ENCODE data around the gene ARHGAP10.
"Not testable (repeated sequence)": the region's sequence is repeated elsewhere in the genome, so short reads cannot be mapped to it uniquely, and the experiment has no call there.

The ARHGAP10 gene

DNA sequence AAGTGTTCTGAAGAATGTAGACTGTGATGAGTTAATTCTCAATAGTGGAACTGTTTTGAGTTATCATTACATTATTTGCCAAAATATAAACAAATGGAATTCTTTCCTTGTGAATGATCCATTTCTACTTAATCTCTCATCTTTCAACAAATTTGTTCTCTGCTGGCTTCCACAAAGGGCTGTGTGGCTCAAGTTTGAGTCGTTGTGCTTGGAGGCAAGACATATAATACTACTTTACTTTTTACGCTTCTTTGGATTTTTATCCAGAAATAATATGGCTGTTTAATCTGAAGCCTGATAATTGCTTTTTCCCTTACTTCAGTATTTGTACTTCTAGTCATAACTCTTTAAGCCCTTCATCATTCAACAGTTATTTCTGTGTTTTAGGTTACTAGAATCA is 169.5 kb downstream of the ARHGAP10 start:
- DNase-seq (ENCODE audit: low read depth in 2 of 2), result no peak

DNA sequence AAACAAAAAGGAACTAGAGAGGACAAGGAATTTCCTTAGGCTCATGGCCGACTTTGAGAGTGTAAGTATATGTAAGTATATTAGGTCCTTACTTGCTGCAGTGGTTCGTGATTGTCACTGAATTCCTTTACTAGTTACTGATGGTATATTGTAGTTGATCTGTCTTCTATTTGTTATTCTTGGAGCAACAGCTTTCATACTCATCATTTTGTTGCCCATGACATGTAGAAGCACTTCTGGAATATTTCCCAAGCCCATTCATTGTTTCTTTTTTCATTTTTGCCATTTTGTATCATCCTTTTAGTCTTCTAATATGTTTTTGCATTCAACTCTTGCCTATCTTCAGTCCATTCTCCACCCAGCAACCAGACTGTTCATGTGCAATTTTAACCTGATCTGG is 170.0 kb downstream of the ARHGAP10 start:
- no peak for DNase-seq (ENCODE audit: low read depth in 2 of 2)

DNA sequence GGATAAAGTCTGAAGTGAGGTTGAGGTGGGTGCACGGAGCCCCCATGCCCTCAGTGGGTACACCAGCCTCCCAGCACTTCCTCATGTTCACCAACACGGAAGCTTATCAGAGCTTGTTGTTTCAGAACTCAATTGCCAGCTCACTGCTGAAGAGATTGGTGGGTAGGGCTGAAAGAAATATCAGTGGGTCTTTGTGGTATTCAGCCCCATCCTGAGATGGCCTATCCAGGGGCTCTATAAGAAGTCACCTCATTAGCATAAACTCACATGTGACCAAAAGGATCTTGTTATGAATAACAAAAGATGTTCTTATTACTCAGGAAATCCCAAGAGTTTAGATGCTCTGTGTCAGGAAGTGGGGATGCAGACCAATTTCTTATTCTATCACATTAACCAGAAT is 177.3 kb downstream of the ARHGAP10 start:
- no peak for DNase-seq (ENCODE audit: low read depth in 2 of 2)

DNA sequence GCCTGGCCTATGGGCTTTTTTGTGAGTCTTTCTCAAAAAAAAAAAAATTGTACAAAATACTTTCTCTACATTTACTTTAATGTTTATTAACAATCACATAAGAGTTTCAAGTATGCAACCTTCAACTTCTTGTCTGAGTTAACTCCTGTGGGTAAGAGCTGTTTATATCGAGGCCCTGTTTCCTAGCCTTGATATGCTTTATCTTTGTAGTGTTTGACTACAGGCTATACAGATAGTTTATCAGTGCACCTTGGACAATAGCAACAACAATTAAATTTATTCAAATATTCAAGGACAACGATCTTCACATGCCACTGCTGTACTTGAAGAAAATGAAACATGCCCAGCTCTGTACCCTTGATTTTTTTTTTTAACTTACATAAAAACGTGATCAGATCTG is 178.4 kb downstream of the ARHGAP10 start:
- DNase-seq (ENCODE audit: low read depth in 2 of 2), result no peak

DNA sequence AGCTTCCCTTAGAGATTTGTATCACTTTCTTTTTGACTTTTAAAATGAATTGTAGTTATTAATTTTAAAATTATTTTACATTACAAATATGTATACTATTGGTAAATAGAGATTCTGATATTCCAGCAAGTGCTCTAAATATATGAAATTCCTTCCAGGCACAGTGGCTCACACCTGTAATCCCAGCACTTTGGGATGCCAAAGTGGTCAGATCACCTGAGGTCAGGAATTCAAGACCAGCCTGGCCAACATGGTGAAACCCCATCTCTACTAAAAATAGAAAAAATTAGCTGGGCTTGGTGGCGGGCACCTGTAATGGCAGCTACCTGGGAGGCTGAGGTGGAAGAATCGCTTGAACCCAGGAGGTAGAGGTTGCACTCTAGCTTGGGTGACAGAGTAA is 180.2 kb downstream of the ARHGAP10 start:
- DNase-seq (ENCODE audit: low read depth in 2 of 2), result not testable (repeated sequence)

DNA sequence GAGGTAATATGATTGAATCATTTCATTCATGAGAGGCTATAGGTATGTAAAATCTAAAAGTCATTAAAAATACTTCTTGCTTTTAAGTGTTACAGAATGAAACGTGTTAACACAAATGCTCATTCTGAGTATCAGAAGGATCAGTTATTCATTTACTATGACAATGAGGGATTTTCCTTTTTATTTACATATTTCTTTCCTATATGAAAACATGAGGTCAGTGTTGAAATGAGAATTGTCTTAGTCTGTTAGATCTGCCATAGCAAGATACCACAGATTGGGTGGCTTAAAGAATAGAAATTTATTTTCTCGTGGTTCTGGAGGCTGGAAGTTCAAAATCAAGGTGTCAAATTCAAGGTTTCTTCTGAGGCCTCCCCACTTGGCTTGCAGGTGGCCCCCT is 181.2 kb downstream of the ARHGAP10 start:
- no peak for DNase-seq (ENCODE audit: low read depth in 2 of 2)

DNA sequence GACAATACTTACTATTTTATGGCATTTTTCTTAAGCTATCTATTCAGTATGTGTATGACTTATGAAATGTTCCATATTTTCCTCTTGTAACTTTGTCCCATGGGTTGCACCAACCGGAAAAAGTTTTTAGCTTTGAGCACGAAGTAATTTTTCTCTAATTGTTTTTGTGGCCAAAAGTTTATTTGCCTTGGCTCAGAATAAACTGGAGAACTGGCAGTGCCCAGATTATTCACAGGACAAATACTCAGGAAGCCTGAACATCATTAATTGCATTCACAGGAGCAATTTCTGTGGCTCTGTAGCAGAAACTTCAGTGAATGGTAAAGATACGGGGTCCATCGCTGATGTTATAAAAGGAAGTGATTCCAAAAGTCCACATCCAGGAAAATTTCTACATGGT is 184.5 kb downstream of the ARHGAP10 start:
- no peak for DNase-seq (ENCODE audit: low read depth in 2 of 2)

DNA sequence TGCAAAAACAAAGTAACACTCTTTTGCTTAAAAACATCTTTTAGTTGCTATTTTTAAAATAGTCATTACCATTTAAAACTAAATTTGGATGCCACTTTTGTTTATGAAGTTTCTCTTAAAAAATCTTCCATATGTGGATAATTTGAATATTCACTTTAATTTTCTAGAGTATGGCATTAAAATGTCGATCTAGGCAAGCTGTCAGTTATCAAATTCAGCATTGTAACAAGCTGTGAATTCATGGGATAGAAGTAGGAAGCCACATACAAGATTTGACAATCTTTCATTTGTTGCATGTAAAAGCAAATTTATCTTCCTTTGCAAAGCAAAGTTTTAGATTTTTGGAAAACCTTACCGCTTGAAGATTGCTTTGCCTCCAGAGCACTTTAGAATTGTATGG is 191.5 kb downstream of the ARHGAP10 start:
- no peak for DNase-seq (ENCODE audit: low read depth in 2 of 2)

DNA sequence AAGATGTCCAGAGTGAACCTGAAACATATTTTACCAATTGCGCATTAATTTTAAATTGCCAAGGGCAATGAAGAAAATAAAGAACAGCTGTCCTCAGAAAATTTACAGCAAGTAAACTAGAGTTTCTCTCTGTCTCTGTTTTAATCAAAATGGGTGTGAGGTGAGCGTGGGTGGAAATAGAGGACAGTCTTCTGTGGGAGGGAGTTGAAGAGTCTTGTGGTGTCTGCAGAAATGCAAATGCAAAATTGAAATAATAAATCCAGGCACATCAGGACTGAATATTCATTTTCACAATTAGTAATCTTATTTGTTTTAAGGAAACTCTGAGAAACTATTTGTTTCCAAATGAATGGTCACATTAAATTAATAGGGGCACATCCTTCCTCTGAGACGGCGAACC is 192.0 kb downstream of the ARHGAP10 start:
- DNase-seq (ENCODE audit: low read depth in 2 of 2), result no peak

DNA sequence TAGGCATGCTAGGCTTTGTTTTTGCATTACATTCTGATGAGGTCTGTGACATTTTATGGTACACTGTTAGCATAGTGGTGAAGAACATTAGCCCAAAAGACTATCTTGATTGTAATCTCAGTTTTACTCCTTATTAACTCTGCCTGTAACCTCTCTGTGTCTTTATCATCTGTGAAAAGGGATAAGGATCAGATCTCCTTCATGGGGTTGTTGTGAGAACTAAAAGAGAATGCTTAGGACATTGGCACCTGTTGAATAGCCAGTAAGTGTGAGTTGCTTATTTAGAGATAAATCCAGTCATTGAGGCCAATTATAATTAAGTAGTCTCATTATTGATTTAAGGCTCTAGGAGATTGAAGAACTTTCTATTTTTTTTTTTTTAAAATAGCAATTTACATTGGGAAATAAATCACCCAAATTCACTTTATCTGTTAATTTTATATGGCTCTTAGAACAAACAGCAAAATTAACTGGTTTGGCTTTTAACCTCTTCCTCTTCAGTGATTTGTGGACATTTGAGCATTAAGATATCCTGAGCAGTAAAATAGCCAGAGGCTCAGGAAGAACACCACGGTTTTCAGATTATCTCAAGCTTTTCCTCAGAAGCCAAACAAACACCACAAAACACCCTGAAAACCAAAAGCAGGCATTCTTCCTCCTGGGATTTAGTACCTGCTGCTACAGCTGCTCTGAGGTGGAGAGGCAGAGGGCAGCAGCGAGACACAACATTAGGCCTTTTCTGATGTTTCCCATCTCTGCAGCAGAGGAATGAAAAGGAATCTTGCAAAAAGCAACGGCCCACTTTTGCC is 192.9 kb downstream of the ARHGAP10 start:
- DNase-seq (ENCODE audit: low read depth in 2 of 2), result no peak

DNA sequence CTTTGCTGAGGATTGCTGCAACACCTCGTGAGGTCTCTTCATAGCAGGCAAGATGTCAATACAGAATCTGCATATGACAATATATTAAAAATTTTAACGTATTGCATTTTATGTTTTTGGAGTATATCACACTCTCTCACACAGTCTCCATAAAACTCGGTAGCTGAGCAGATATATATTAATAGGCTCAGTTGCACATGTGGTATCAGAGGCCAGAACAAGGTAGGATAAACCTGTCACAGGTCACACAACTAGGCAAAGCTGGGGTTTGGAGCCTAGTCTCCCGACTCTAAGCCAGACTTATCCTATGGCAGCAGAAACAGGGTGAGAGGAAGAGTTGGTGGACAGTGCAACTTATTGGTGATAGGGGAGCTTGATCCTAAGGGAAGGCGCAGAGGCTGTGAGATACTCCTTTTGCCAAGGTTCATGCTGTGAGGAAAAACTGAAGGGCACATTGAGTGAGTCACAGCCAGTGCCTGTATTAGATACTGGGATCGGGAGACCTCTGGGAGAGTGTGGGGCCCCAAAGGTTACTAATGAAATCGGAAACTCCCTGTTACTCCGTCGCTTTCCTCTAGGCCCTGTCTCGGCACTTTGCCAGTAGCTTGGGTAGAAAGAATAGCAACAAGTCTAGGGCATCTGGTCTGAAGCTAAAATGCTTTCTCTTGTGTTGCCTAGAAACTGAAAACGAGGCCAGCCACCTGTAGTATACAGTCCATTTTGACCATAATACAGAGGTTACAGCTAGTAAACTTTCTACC is 195.7 kb downstream of the ARHGAP10 start:
- DNase-seq (ENCODE audit: low read depth in 2 of 2), result no peak

DNA sequence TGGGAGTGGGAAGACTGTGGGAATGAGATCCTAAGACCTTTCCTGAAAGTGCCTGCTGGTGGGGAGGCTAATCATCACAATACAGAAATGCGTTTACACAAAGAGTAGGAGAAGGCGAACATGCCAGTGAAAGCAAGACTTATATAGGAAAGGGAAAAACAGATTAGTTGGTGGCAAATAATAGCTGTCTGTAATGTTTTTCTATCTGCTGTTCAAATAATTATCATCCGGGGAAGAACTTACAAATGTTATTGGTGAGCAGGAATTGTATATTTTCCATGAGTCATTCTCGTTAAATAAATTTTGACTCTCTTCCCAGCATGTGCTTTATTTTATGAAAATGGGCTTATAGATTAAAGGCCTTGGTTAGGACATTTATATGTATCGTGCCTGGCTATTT is 196.5 kb downstream of the ARHGAP10 start:
- DNase-seq (ENCODE audit: low read depth in 2 of 2), result no peak

DNA sequence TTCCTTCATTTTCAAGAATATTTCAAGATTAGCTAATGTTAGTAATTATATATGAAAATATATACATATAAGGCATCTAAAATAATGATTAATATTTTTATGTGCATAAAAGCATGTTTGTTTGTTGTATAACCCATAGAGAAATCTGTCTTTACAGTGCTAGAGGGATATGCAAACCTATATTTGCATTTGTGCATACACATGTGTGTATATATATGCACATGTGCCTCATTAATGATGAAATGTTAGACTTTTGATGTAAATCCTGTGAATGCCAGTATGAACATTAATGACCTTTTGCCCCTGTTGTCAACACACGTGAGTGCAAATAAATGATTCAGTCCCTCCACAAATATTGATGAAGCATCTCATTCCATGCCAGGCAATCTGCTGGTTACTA is 197.9 kb downstream of the ARHGAP10 start:
- no peak for DNase-seq (ENCODE audit: low read depth in 2 of 2)

DNA sequence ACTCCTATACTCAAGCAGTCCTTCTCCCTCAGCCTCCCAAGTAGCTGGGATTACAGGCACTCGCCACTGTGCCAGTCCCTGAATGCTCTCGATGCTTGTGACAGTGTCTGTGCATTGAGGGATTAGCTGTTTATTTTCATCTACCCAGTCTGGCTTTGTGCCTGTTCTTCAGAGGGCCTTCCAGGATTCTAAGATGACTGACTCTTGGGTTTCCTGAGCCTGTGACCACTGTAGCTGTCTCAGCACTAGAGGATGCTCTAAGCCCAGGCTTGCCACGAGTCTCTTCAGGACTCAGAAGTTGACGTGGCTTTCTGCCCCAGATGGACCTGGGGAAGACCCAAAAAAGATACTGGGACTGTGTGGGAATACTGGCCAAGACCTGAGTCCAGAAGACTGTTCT is 201.4 kb downstream of the ARHGAP10 start:
- DNase-seq (ENCODE audit: low read depth in 2 of 2), result no peak

DNA sequence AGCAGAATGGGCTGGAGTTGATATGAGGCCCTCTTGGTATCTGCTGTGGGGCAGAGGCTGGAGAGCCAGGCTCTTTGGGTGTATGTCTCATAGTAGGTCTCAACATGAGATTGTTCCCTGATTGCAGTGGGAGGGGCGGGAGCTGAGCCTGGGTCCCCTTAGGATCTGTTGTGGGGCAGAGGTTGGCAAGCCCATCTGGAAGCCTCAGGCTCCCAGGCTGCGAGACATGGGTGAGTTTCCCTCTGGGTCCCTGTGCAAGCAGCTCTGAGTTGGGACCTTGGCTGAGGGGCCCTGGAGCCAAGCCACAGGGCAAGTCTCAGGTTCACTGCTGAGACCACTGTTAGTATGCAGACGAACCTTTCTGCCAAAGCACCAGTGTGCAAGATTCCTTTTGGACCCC is 201.9 kb downstream of the ARHGAP10 start:
- DNase-seq (ENCODE audit: low read depth in 2 of 2), result no peak

DNA sequence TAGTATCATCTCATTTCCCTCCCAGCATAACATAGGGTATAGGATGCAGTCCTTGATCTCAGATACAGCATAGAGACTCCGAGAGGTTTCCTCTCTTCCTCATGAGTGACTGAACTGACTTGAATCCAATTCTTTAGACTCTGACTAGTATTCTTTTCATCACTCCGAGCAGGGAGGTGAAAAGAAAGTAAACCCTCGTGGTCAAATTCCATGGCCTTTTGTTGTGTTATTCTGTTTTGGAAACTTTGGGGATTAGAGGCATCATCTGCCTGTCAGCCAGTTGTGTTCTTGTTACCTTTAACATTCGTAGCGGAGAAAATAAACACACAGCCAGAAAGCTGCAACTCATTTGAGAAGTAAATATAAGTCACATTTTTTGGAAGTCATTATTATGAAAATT is 206.6 kb downstream of the ARHGAP10 start:
- DNase-seq (ENCODE audit: low read depth in 2 of 2), result no peak

DNA sequence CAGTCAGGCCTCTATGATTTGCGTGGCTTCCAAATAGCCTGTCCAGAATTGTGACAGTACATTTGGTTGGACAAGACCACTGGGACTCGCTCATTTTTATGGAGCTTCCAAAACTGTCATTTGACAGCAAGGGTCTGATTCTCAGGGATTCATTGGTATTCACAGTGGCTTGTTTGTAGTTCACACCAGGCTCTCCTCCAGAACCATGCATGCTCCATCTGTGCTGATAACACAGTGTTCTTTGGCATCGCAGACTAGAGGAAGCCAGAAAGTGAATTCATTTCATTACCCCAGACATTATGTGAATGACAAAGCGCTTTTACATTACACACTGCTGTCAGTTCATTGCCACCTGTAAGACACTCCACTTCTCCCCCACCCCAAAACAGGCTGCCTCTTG is 208.3 kb downstream of the ARHGAP10 start:
- DNase-seq (ENCODE audit: low read depth in 2 of 2), result no peak

DNA sequence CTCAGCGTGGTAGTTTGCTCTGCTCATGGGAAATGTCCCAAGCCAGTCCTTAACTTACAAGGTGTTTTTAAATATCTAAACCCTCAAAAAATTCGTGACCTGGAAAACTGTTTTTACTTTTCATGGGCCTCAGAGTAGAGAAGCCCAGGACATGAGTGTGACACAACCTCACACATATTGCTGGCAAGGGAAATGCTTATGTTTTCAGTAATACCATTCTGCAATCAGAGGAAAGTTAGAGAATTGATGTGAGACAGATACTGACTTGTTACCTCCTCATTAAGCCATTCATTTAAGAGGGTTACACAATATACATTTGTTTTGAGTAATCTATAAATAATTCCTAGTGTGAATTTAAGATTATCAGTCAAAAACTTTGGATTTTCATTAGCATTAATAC is 209.5 kb downstream of the ARHGAP10 start:
- DNase-seq (ENCODE audit: low read depth in 2 of 2), result no peak

DNA sequence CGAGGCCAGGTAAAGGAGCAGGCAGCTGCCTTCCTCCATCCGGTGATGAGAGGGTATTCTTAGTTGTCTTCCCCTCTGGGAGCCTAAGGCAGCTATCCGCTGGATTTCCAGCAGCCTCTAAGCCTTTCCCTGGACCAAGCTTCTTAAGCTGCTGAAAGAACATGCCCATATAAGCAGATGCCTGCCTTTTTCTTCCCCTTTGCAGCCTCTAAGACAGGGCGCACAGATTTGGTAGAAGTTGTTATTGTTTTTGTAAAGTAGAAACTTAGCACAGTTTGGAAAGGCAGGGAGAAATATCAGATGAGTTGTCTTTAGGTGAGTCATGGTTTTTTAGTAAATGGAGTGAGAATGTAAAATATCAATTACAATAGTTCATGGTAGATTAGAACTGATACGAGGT is 210.8 kb downstream of the ARHGAP10 start:
- no peak for DNase-seq (ENCODE audit: low read depth in 2 of 2)

DNA sequence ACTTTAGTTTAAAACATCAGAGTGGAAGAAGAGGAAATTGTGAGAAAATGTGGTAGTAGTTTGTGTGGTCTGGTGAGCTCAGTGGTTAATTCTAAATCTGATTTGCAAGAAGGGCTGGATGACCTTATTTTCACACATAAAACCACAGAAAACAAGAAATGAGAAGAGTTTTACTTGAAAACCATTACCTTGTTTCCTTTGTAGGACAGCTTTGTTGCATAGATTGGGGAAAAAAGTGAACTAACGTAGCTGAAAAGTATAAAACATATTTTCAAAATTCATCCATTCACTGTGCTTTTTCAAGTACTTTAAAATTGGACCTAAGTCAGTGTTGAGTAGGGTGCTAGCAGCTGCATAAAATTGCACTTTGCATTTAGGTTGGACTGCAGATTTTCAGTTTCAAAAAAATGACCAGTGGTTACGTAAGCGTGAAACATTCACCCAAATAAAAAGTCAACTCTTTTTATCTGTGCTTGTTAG is 211.3 kb downstream of the ARHGAP10 start:
- DNase-seq (ENCODE audit: low read depth in 2 of 2), result no peak

DNA sequence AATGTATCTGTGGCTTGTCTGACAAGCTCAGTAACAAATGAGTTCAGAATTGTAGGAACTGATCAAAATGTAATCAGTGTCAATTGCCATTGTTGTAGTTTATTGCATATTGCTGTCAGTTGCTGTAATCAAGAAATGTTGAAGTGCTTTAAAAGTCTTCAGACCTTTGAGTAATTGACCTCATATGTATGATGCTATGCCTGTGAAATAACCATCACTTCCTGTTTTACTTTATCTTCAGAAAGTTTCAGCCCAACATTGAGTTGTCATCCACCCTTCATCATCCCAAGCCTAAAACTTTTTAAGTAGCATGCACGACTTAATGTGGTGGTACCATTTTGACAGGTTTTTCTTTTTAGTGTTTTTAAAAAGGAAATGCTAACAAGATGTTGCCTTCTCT is 212.4 kb downstream of the ARHGAP10 start:
- no peak for DNase-seq (ENCODE audit: low read depth in 2 of 2)

DNA sequence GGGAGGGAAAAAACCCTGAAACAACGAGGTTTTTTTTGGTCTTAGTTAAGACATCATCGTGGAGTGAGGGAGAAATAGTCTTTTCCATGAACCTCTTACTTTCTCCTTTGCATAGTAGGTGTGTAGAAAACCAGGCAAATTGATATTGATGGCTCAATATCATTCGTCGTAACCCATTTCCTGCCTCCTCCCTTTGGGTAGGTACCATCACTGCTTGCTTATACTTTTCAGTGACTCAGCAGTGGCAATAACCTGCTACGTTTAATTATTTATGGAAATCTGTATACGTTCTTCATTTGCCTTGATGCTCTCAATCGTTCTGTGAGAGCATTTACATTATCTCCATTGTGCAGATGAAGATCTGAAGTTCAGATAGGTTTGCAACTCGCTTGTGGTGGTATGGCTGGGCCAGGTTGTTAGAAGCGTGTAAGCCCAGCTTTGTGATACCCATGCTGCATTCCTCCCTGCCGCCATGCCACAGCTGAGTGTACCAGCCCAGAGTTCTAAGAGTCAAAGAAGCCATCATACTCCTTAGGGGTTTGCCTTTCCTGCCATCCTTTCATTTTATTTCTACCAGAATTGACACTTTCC is 212.9 kb downstream of the ARHGAP10 start:
- no peak for DNase-seq (ENCODE audit: low read depth in 2 of 2)

DNA sequence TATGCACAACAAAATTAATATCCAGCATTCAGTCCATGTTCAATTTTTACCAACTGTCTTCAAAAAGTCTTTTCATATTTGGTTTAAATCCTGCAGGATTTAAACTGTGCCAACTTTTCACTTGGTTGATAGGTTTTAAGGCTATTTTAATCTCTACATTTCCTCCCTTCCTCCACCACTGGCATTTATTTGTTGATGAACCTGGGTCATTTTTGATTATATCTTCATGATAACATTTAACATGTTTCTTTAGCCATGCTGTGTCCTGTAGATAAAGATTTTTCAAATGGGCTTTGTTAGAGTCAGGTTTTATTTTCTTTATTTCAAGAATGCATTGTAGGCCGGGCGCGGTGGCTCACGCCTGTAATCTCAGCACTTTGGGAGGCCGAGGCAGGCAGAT is 216.4 kb downstream of the ARHGAP10 start:
- DNase-seq (ENCODE audit: low read depth in 2 of 2), result no peak
